Measurements from ENCODE around the gene COMMD3.

DNA sequence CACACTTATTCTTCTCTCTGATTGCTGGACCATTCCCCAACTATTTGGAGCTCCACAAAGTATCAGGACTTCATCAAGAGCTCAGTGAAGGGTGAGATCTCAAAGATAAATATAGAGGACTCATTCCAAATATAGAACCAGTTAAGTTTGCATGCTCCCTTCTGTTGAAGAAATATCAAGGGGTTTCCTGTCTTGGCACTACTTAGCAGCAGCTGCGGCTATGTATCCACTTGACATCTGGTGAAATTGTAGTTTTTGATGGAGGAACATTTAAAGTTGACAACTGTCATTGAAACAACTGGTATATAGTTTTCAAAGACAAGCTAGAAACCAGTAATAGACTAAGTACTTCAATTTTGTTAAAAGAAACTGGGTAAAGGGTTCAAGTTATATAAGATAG, 28.1 kb downstream of the COMMD3 start:
- TF ChIP-seq POLR2A (IDR thresholded peaks at IDR 0.05; ENCODE audit: low read depth, low read length) (no peak), CTCF (IDR thresholded peaks at IDR 0.05; ENCODE audit: extremely low read depth in 1 of 2, insufficient read depth in 1 of 2, low read depth in 1 of 2, low read length in 2 of 2) (no peak), EZH2 (IDR thresholded peaks at IDR 0.05; ENCODE audit: borderline replicate concordance, low read depth, low read length, severe bottlenecking) (no peak), GATA2 (IDR thresholded peaks at IDR 0.05; ENCODE audit: insufficient read depth, insufficient read length, low read depth, low read length) (no peak), POLR2AphosphoS5 (IDR thresholded peaks at IDR 0.05; ENCODE audit: insufficient read depth, low read depth, low read length) (no peak), MYC (IDR thresholded peaks at IDR 0.05; ENCODE audit: low read depth, low read length) (no peak), FOS (IDR thresholded peaks at IDR 0.05; ENCODE audit: borderline replicate concordance, insufficient read depth, low read length) (no peak)

Measured in endothelial cell of umbilical vein (primary cell).